HG03575 (cell line): ENCODE results near the gene SLC22A16.
"Not testable (repeated sequence)": the region's sequence is repeated elsewhere in the genome, so short reads cannot be mapped to it uniquely, and the experiment has no call there.

Source experiments
- ATAC-seq: cut with Tn5 transposase; IDR thresholded peaks from one replicate; pipeline ENCODE4 v1.9.1; 2021; ENCODE audit not compliant: unreplicated experiment, insufficient number of reproducible peaks, low FRiP score; ENCODE audit errors: extremely low read depth

The SLC22A16 gene

GRCh38 chr6:110492584-110492983 is 16.2 kb upstream of the SLC22A16 start:
- no peak for ATAC-seq

- no peak for ATAC-seq
Measured at GRCh38 chr6:110491644-110492317, 15.4 kb upstream of the SLC22A16 start.

DNA sequence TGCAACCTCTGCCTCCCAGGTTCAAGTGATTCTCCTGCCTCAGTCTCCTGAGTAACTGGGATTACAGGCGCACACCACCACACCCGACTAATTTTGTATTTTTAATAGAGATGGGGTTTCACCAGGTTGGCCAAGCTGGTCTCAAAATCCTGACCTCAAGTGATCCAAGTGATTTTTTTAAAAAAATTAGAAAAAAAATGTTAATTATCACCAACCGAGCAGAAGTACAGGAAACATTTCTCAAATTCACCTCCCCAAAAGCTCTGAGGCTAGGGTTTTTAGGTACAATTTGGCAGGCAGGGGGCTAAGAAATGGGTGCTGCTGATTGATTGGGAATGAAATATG is 14.9 kb upstream of the SLC22A16 start:
- ATAC-seq, result no peak

- ATAC-seq, result no peak
Measured at GRCh38 chr6:110490110-110490509, 13.7 kb upstream of the SLC22A16 start.

DNA sequence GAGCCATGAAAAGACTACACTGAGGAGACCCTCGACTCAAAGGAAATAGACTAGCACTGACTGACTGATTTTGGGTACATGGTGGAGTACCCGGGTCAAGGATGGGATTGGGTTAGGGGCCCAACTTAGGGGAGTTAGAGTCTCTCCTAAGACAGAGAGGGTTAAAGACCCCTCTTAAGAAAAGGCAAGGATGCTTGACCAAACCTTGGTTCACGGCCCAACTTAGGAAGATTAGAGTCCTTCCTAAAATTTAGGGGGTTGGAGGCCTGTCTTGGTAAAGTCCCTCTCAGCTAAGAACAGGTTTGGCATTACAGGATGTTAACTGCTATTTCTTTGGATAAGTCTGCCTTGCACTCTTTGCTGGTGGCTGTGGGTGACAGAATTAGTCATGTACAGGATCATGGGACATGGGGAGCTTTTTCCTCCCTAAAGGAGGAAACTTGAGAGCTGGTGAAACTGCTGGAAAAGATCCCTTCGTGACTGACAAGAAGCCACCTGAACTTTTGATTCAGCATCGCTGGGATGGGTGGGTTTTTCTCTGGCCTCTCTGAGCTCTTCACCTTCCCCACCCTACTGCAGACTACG is 12.3 kb upstream of the SLC22A16 start:
- no peak for ATAC-seq

DNA sequence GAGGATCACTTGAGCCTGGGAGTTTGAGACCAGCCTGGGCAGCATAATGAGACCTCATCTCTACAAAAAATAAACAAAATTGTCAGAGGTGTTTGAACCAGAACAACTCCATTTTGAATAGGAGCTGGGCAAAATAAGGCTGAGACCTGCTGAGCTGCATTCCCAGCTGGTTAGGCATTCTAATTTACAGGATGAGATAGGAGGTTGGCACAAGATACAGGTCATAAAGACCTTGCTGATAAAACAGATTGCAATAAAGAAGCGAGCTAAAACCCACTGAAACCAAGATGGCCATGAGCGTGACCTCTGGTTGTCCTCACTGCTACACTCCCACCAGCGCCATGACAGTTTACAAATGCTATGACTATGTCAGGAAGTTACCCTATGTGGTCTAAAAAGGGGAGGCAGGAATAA is 11.6 kb upstream of the SLC22A16 start:
- ATAC-seq, result not testable (repeated sequence)

- no peak for ATAC-seq
Measured at GRCh38 chr6:110486756-110487155, 10.3 kb upstream of the SLC22A16 start.

DNA sequence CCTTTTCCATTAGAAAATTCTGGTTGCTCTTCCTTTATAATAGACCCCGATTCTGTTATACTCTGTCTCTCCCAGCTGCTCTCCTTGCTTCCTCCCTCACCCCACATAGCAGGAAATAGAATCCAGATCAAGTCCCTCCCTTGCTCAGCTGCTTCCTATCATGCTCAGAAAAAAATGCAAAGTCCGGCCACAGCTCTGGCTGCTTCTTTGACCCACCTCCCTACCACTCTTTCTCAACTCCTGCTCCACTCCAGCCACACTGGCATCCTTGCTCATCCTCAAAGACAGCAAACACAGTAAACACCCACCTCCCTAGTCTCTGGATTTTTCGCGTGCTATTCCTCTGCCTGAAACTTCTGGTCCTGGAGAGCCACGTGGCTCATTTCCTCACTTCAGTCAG is 9.1 kb upstream of the SLC22A16 start:
- ATAC-seq, result no peak

GRCh38 chr6:110484321-110484720 is 7.9 kb upstream of the SLC22A16 start:
- ATAC-seq, result no peak

DNA sequence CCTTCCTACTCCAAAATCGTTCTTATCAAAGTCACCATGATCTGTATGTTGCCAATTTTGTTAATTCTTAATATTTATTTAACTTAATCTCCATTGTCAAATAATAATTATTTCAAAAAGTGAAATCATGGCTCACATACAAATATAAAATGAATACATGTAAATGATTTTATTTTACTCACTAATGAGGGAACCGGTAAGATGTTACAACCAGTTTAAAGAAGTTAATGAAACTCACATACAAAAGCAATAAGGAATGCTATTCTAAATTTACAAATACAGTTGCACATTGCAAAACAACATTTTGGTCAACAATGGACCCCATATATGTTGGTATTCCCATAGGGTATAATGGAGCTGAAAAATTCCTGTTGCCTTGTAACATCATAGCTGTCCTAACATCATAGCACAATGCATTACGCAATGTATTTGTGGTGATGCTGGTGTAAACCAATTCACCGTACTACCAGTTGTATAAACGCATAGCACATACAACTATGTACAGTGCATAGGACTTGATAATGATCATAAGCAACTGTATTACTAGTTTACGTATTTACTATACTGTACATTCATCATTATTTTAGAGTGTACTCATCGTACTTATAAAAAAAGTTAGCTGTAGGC is 6.5 kb upstream of the SLC22A16 start:
- ATAC-seq, result no peak

GRCh38 chr6:110481081-110481480 is 4.7 kb upstream of the SLC22A16 start:
- no peak for ATAC-seq

DNA sequence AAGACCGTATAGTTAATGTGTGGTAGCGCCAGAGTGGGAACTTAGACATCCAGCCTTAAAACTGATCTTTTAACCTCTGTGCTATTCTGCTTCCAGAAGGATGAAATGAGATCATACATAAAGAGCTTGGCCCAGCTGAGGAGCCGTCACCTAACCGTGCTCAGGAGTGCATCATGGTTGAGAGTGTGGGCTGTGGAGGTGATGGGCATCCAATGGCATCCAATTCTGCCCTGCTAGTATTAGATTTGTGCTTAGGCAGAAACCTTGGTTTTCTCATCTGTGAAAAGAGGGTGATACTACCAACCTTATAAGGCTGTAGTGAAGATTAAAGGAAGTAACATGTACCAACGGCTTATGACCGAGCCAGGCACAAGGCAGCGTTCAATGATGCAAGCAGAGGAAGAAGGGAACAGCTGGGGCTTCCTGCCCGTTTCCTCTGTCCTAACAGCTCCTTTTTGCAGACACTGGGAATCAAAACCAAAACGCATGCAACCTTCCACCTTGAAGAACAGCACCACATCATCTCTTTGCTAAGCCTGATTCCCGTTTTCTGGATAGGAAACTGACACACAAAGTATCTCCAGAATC is 1.3 kb downstream of the SLC22A16 start:
- ATAC-seq, result no peak

DNA sequence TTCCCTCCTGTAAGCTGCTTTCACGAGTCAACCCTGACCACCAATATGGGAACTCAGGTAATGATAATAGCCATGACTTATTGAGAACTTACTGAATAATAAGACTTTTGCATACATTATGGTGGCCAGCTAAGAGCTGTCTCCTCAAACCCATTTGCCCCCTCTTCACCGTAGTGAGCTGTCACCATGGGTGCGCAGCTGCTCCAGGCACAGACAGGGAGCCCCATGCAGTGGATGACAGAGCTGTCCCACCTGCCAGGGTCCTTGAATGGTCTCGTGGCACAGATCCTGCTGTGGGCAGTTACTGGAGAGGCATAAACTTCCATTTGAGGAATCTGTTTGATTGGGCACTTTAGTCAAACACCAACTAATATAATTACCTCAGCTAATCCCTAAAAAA is 1.9 kb downstream of the SLC22A16 start:
- no peak for ATAC-seq

DNA sequence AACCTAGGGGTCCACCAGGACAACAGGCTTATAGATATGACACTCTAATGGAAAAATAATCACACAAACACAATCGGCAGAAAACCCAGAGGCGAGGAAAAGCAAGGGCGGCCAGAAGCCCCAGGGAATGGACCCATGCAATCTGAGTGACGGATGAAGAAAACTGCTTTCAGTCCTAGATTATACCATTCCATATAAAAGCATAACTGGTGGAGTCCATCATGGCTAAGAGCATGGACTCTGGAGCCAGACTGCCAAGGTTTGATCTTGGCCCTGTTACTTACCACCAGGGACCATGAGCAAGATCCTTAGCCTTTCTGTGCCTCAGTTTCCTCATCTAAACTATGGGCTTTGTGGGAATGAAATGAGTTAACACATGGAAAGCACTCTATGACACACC is 3.7 kb downstream of the SLC22A16 start:
- no peak for ATAC-seq

DNA sequence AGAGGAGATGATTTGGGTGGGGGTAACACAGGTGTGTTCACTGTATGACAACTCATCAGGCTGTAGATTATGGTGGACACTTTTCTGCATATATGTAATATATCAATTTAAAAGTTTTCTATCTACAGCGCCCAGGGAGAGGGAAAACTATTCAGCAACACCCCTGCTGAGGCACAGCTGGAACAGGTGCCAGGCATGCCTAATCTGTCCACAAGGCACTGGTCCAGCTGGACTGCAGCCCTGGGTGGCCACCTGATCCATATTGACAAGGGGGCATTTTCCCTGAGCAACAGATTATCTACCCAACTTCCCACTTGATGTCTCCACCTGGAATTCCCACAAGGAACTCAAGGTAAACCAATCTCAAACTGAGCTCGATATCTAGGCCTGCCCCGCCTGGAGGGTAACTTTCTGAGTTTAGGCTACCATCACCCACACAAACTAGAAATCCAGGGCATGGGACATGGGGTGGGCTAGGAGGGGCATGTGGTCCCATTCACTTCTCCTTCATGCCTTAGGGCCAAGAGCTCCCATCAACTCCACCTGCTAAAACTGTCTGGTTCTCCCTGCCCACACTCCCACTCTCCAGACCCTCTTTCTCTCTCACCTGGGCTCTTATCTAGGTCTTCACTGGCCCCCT is 4.6 kb downstream of the SLC22A16 start:
- ATAC-seq, result no peak

- no peak for ATAC-seq
Measured at GRCh38 chr6:110468731-110469130, 7.7 kb downstream of the SLC22A16 start.

- no peak for ATAC-seq
Measured at GRCh38 chr6:110467566-110468140, 8.8 kb downstream of the SLC22A16 start.

- ATAC-seq, result no peak
Measured at GRCh38 chr6:110462884-110463481, 13.4 kb downstream of the SLC22A16 start.

DNA sequence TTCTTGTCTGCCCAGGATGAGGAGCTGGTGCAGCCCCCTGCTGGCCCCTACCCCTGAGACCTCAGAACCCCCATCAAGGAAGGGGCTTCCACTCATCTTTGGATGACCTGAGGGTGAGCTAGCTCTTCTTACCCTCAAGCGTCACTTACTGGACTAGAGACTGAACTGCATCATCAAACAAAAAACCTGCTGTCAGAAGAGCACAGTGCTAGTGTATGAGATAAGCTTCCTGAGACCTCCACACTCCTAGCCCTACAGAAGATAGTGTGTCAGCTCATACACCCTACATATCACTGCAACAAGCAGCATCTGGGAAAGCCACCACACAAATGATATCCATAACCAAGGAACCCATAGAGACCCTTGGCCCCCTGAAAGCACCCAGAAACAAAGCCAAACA is 15.0 kb downstream of the SLC22A16 start:
- no peak for ATAC-seq
